ENCODE results near the gene MUC6. TPM values are rescaled to one million over a fixed set of nuclear protein-coding genes. Genes with fewer than 3 reads are reported as not detected.

The MUC6 gene
- total and polyA plus RNA-seq, 2 of the 8 experiments (the other 6 are each of a cell fraction or from before 2014, with no cell fraction given): not detected

- TF ChIP-seq, protein P1, sequence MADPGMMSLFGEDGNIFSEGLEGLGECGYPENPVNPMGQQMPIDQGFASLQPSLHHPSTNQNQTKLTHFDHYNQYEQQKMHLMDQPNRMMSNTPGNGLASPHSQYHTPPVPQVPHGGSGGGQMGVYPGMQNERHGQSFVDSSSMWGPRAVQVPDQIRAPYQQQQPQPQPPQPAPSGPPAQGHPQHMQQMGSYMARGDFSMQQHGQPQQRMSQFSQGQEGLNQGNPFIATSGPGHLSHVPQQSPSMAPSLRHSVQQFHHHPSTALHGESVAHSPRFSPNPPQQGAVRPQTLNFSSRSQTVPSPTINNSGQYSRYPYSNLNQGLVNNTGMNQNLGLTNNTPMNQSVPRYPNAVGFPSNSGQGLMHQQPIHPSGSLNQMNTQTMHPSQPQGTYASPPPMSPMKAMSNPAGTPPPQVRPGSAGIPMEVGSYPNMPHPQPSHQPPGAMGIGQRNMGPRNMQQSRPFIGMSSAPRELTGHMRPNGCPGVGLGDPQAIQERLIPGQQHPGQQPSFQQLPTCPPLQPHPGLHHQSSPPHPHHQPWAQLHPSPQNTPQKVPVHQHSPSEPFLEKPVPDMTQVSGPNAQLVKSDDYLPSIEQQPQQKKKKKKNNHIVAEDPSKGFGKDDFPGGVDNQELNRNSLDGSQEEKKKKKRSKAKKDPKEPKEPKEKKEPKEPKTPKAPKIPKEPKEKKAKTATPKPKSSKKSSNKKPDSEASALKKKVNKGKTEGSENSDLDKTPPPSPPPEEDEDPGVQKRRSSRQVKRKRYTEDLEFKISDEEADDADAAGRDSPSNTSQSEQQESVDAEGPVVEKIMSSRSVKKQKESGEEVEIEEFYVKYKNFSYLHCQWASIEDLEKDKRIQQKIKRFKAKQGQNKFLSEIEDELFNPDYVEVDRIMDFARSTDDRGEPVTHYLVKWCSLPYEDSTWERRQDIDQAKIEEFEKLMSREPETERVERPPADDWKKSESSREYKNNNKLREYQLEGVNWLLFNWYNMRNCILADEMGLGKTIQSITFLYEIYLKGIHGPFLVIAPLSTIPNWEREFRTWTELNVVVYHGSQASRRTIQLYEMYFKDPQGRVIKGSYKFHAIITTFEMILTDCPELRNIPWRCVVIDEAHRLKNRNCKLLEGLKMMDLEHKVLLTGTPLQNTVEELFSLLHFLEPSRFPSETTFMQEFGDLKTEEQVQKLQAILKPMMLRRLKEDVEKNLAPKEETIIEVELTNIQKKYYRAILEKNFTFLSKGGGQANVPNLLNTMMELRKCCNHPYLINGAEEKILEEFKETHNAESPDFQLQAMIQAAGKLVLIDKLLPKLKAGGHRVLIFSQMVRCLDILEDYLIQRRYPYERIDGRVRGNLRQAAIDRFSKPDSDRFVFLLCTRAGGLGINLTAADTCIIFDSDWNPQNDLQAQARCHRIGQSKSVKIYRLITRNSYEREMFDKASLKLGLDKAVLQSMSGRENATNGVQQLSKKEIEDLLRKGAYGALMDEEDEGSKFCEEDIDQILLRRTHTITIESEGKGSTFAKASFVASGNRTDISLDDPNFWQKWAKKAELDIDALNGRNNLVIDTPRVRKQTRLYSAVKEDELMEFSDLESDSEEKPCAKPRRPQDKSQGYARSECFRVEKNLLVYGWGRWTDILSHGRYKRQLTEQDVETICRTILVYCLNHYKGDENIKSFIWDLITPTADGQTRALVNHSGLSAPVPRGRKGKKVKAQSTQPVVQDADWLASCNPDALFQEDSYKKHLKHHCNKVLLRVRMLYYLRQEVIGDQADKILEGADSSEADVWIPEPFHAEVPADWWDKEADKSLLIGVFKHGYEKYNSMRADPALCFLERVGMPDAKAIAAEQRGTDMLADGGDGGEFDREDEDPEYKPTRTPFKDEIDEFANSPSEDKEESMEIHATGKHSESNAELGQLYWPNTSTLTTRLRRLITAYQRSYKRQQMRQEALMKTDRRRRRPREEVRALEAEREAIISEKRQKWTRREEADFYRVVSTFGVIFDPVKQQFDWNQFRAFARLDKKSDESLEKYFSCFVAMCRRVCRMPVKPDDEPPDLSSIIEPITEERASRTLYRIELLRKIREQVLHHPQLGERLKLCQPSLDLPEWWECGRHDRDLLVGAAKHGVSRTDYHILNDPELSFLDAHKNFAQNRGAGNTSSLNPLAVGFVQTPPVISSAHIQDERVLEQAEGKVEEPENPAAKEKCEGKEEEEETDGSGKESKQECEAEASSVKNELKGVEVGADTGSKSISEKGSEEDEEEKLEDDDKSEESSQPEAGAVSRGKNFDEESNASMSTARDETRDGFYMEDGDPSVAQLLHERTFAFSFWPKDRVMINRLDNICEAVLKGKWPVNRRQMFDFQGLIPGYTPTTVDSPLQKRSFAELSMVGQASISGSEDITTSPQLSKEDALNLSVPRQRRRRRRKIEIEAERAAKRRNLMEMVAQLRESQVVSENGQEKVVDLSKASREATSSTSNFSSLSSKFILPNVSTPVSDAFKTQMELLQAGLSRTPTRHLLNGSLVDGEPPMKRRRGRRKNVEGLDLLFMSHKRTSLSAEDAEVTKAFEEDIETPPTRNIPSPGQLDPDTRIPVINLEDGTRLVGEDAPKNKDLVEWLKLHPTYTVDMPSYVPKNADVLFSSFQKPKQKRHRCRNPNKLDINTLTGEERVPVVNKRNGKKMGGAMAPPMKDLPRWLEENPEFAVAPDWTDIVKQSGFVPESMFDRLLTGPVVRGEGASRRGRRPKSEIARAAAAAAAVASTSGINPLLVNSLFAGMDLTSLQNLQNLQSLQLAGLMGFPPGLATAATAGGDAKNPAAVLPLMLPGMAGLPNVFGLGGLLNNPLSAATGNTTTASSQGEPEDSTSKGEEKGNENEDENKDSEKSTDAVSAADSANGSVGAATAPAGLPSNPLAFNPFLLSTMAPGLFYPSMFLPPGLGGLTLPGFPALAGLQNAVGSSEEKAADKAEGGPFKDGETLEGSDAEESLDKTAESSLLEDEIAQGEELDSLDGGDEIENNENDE (IDR thresholded peaks at IDR 0.05; ENCODE audit: insufficient replicate concordance, low read length): no peak
- TF ChIP-seq RFX5 (IDR thresholded peaks at IDR 0.05; ENCODE audit: borderline replicate concordance, low read depth, low read length) (no peak), SIX5 (IDR thresholded peaks at IDR 0.05; ENCODE audit: low read depth, low read length) (no peak), TAF1 (IDR thresholded peaks at IDR 0.05; ENCODE audit: low read depth, low read length) (no peak), ZNF274 (IDR thresholded peaks at IDR 0.05; ENCODE audit: borderline replicate concordance, extremely low read depth, low read length) (no peak), RNF2 (IDR thresholded peaks at IDR 0.05; ENCODE audit: borderline replicate concordance, low read depth, low read length, missing control alignments, poor library complexity, severe bottlenecking) (no peak), CHD2 (IDR thresholded peaks at IDR 0.05; ENCODE audit: low read length) (no peak), SAP30 (IDR thresholded peaks at IDR 0.05; ENCODE audit: insufficient read depth, insufficient replicate concordance, low read length) (no peak), KDM1A (IDR thresholded peaks at IDR 0.05; ENCODE audit: borderline replicate concordance, low read length) (no peak), TBP (IDR thresholded peaks at IDR 0.05; ENCODE audit: low read depth, low read length) (no peak), YY1 (IDR thresholded peaks at IDR 0.05; ENCODE audit: low read depth, low read length) (no peak)
Measured at GRCh38 chr11:1077417-1078119, 41.0 kb upstream of the MUC6 start (continued).

Data from H1 (cell line).